HL-60/S4 treated with retinoic acid at 250 ng/mL for 4 days and 3 days (cell line): Measurements from ENCODE around the gene SLC25A25.
"Not testable (repeated sequence)": the region's sequence is repeated elsewhere in the genome, so short reads cannot be mapped to it uniquely, and the experiment has no call there.

Experiments used
- in situ Hi-C: fragments of 300-500 bp; cut with MboI; formaldehyde crosslinking; loops from 2 replicates; pipeline ENCODE4 v1.7.0; 2022; ENCODE audit warnings: low sequenced_read_pairs

SLC25A25 gene

DNA sequence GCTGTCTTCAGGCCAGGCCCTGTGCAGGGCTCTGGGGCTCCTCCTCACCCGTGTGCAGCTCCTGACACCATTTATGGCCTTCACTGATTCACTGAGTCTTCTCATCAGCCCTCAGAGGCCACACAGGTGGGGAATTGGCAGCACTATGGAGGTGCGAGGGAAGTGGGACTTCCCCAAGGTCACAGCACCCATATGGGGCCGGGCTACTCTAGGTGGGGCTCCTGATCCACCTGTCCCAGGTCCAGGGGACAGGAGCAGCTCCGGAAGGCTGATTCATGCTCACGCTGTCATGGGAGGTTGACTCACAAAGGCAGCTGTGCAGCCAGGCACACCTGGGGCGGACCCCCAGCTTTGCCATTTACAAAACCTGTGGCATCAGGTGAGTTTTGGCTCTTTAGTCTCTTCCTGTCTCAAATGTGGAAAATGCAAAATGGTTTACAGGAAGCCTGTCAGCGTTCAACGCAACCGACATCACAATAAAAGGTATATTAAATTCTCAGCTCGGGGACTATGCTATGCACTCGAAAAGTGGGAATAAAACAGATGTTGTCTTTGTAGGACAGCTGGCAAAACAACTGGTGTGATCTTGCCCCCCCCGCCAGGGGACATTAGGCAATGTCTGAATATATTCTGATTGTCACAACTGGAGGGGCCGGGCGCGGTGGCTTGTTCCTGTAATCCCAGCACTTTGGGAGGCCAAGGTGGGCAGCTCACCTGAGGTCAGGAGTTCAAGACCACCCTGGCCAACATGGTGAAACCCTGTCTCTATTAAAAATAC lies 15.9 kb upstream of the SLC25A25 start:
- in situ Hi-C loops = no loop called here

DNA sequence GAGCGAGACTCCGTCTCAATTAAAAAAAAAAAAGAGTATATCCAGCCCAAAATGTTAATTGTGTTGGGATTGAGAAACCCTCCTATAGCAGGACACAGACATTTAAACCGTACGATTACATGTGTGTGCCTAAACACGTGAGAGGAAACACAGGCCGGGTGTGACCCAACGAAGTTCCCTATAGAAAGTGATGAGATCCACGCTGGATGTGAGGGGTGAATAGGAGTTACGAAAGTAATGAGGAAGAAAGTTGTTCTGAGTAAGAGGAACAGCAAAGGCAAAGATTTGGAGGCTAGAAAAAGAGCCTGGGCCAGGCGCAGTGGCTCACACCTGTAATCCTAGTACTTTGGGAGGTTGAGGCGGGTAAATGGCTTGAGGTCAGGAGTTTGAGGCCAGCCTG lies 14.5 kb upstream of the SLC25A25 start:
- in situ Hi-C loops = no loop called here

DNA sequence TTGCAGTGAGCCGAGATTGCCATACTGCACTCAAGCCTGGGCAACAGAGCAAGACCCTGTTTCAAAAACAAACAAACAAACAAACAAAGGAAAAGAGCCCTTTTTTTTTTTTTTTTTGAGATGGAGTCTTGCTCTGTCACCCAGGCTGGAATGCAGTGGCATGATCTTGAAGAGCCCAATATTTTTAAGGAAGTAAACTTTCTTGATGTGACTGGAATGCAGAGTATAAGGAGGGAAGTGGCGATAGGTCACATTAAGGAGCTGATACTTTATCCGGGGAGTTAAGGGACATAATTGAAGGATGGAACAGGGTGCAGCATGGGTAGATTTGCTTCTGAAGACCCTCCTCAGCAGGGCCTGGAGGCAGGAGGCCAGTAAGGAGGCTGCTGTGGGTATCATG lies 13.9 kb upstream of the SLC25A25 start:
- in situ Hi-C loops = no loop called here

DNA sequence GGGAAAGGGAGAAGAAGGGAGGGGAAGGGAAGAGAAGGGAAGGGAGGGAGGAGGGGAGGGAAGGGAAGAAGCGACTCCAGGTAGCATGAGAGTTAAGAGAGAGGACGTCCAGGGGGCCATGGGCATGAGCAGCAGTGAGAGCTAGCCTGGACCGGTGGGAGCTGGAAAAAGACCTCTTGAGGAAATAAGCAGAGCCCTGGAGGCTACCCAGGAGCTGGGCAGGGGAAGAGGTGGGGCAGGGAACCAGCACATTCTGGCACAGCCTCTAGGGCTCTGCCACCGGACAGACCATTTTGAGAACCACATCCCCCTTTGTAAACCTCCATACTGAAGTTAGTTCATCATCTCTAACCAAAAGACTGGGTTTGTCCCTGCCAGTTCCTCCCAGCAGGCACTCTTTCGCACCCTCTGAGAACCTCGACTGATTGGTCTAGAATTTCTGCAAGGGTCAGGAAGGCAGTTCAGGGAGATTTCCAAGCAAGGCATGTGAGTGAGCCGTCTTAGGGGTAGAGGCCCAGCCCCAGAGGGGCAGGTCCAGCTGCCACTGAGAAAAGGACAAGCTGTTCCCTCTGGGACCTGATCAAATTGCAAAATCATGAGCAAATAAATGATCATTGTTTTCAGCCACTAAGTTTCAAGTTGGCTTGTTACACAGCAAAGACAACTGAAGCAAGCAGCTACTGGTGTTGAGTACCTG lies 12.5 kb upstream of the SLC25A25 start:
- in situ Hi-C loops = no loop called here

DNA sequence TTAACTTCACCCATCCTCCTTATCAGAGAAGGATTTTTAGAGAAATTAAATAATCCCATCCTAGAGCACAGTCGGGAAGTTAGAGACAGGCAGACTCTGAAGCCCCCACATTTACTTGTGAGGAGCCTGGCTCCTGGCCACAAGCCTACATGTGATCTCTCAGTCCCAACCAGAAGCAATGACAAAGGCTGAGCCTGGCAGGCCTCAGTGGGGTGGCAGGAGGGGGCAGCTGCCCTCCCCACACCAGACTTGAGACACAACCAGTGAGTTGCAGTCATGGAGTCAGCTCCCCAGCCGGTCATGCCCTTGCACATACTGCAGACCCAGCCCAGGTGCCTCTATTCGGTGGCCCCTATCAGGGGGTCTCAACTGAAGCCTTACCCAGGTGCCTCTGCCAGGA lies 11.9 kb upstream of the SLC25A25 start:
- in situ Hi-C loops = no loop called here

DNA sequence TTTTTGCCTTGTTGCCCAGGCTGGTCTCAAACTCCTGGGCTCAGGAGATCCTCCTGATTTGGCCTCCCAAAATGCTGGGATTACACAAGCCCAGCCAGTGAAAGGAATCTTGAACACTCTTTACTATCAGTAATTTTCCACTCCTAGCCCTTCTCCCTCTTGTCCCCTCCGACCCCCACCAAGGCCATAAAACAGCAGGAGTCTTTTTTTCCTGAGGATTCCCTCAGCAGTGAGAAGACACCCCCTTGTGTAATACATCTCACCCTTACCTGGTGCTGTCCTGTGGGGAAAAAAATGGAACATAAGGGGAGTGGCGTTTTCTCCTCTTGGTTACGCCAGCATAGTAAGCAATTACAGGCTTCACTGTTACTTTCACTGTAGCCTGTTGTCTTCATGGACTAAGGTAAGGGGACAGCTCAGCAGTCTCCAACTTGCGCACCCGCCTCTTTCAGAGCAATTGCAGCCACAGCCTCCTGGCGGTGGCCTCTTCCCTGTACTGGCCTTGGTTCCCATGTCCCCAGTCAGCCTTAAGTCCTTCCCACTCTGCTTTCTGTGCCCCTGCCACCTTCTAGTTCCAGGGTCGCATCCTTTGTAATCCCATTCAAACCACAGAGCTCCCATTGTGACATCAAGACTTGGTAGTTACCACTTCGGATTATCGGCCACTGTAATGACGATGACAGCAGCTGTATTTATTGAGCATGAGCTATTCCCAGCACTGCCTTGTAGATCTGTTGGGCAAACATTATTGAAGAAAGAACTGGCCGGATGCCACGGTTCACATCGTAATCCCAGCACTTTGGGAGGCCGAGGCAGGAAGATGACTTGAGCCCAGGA lies 10.9 kb upstream of the SLC25A25 start:
- in situ Hi-C loops = no loop called here

DNA sequence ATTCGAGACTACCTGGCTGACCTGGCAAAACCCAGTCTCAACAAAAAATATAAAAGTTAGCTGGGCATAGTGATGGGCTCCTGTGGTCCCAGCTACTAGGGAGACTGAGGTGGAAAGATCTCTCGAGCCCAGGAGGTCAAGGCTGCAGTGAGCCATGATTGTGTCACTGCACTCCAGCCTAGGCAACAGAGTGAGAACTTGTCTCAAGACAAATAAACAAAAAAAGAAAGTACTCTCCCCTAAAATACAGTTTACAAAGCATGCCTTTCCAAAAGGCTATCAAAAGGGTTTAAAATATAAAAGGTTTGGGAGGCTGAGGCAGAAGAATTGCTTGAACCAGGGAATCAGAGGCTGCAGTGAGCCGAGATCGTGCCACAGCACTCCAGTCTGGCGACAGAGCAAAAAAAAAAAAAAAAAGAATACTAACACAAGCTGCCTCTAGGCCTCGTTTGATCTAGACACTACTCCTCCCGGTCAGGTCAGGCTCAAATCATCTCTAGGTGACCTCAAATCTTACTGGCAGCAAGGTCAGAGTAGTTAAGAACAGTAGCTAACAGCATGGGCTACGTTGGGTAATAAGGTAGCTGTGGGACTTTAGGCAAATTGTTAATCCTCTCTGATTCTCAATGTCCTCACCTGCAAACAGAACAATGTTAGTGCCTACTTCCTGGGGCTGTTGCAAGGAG lies 10.2 kb upstream of the SLC25A25 start:
- in situ Hi-C loops = no loop called here

DNA sequence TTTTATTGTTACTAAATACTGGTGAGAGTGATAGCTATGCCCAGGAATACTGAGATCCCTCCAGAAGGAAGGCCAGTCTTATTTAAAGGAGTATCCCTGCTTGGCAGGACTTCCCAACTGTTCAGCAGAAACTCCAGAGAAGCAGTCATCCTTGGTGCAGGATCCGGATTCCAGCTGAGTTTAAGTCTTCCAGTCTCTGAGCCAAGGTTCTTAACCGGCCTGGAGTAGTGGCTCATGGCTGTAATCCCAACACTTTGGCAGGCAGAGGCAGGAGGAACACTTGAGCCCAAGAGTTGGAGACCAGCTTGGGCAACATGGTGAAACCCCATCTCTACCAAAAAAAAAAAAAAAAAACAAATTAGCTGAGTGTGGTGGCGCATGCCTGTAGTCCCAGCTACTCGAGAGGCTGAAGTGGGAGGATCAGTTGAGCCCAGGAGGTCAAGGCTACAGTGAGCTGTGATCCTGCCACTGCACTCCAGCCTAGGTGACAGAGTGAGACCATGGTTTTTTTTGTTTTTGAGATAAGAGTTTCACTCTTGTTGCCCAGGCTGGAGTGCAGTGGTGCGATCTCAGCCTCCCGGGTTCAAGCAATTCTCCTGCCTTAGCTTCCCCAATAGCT lies 8.6 kb upstream of the SLC25A25 start:
- in situ Hi-C loops = no loop called here

DNA sequence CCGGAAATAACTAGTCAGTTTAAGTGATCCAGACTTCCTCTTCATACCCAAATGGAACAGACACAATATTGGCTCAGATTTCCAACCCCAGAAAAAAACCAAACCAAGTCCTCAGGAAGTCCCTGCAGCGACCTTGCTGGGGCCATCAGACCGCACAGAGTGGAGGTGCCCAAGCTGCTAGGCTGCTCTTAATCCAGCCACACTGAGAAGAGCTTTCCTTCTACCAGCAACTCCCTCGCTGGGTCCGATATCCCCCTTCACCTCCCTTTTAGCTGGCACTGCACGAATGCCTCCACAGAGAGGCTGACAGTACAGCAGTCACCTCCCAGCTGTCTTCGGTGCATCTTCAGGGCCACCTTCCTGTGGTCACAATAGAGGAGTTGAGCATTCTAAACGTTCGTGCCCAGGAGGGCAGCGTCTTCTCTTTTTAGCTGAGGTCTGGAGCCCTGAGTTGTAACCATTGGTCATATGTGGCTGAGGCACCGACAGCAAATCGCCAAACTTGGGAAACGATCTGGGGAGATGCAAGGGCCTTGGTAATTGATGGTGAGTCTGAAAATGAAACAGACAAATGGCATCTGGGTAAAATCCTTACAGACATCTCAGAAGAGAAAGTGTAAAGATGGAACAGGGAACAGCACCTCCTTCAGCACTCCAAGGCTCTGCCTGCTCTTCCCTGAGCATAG lies 6.6 kb upstream of the SLC25A25 start:
- in situ Hi-C loops = no loop called here

DNA sequence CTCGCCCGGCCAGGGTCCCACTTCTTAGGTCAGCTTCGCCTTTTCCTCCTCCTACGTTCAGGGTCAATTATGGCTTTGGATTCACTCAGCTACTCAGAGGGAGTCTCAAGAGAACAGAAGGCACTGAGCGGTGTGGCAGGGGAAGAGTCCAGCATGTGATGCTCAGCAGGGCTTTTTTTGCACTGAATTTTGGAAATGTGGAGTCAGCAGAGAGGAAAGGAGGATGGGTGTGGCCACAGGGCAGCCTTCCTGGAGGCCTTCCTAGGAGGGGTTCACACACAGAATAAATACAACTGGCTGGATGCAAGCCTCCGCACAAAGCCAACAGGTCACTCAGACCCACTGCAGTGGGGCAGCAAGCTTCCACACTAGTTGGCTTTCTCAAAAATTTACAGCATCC lies 5.8 kb upstream of the SLC25A25 start:
- in situ Hi-C loops = no loop called here

DNA sequence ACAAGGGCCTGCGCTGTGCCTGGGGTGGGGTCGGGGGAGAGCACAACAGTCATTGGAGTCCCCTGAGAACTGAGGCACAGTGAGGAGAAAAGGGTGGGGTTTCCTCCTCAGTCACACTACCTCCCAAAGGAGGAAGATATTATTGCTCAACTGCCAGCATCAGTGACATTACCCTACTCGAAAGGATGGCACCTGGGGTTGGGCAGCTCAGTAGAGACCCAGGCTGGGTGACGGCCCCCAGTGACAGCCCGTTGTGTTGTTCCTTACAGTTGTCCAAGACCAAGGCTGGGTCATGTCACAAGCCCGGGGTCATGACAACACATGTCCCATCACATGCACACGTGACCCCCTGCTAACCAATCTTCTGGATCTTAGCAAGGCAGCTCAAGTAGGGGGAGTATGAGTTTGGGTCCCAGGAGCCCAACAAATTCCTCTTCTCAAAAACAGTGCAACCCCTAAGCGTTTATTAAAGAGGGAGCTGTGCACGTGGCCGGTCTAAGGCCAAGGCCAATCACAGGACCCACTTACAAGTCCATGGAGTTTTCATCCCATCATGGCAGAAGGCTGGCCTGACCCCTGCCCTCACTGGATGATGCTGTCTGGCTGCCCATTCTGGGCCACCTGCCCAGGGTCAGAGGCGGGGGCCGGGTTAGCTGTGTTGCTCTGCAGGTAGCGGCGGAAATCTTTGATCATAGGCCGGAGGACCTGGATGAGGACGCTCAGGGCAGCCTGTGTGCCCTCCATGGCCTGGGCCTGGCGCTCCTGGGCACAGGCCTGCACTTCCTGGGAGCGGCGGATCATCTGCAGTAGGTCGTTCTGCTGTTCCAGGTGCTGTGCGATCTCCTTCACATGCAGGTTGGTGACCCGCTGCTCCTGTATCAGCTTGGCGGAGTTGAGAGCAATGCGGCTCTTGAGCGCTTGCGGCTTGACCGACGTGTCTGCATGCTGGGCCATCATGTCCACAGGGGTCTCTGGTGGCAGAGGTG lies 4.9 kb upstream of the SLC25A25 start:
- in situ Hi-C loops = no loop called here

DNA sequence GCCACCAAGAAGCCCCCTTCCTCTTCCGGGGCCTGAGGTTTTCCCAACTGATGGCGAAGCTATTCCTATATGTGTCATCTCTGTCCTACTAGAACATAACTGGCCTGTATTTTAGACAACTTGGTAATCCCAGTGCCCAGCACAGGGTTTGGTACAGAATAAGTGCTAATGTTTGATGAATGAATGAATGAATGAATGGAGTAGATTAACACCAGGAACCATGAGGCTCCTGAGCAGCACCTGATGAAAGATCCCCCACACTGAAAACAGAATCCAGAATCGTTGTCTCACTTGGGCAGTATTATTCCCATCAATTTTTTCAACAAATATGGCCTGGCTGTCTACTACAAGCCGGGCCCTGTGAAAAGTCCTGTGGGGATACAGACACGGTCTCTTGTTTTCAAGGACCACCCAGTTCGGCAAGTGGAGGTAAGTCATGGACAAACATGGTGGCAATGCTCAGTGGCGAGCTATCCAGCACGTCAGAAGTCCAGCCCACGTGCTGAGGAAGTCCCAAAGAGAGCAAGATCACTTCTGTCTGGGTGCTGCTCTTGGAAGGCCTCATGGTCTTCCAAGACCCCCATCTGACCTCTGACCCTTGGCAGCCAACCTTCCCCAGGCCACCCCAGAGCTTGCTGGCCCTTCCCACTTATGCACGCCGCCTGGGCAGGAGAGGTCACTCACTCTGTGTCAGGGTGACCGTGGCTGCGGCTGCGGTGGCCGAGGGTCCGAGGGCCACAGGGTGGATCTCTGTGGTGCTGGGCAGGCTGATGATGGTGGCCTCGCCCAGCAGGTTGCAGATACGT lies 1.9 kb upstream of the SLC25A25 start:
- in situ Hi-C loops = no loop called here

DNA sequence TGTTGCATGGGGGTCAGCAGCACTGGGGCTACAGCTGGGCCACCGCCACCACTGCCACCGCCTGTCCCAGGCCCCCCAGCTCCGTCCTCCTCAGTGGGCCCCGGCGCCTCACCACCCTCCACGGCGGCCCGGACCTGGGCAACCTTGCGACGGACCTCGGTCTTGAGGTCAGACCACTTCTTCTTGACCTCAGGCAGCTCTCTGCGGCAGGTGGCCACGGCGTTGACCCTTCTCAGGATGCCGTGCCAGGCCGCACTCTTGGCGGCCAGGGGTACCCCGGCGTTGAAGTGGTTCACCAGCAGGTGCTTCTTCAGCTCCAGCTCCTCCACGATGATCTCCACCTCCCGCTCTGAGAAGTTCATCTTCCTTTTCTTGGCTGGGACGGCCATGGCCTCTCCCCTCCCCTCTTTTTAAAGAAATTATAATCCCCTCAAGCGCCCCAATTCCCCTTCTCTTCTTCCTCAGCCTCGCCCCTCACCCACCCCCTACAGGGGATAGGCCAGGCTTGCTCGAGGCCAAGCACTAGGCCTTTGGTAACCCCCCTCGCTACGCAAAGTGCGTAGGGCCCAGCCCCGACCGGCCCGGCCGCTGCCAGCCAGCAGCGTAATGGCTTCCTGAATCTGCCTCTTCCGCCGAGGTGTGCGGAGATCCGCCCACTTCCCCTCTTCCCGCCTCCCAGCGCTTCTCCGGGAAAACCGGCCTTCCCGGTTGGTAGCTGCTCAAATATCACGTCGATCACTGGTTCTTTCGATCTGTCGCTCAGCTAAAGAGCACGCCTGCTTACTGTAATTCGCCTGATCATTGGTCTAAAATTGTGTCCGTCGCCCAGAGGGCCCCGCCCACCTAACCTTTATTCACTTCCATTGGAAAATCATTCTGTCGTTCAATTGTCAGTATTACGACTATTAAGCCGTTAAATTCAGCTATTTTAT lies 1.1 kb upstream of the SLC25A25 start, which contains the start of gene NAIF1:
TSS of gene NAIF1 (minus strand) at position 608 of the 932 bp plus-strand sequence. CDS start at position 389, 219 bp downstream.
- in situ Hi-C loops = no loop called here

DNA sequence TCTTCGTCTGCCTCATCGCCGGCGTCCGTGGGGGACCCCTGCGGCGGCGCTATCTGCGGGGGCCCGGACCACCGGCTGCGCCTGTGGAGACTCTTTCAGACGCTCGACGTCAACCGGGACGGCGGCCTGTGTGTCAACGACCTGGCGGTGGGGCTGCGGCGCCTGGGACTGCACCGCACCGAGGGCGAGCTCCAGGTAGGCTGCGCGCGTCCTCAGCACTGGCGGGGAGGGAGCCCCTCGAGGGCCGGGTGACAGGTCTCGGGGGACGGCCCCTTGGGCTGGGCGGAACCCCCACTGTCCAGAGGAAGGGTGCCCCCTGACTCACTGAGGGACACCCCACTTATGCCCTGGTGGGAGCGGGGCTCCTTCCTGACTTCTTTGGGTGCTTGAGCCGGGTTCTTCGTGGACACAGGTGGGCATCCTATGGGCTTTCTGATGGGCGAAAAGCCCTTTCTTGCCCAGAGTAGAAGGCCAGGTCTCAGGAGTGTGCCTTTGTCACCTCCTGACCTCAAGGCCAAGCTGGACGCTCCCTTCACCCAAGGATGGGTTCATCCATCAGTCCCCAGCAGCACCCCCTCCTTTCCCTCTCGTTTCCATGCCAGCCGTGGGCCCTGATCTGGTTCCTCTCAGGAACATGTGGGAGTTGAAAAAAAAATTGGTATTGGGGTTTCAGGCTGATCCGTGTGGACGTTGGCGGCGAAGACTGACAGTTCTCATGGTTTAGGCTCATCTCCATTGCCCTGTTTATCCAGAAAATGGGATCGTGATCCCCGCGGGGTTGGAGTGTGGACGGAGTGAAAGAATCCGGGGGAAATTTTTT lies 564 bp downstream of the SLC25A25 start:
- in situ Hi-C loops = no loop called here

DNA sequence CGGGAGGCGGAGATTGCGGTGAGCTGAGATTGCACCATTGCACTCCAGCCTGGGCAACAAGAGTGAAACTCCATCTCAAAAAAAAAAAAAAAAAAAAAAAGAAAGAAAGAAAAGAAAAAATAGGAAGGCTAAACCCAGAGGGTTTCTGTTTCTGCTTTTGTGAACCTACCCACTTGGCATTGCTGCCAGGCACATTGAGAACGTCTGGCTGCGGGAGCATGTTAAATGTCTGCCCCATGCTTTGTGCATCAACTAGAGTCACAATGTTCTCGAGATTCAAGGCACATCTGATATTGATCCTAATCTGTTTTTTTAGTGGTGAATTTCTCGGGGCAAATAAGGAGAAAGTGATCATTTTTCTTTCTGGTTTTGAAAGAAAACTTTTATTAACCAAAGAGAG lies 2.8 kb downstream of the SLC25A25 start:
- in situ Hi-C loops = no loop called here

DNA sequence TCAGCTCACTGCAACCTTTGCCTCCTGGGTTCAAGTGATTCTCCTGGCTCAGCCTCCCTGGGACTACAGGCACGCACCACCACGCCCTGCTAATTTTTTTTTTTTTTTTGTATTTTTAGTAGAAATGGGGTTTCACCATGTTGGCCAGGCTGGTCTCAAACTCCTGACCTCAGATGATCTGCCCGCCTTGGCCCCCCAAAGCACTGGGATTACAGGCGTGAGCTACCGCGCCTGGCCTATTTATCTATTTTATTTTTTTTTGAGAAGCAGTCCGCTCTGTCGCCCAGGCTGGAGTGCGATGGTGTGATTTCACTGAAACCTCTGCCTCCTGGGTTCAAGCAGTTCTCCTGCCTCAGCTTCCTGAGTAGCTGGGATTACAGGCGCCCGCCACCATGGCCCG lies 3.4 kb downstream of the SLC25A25 start:
- in situ Hi-C loops = not testable (repeated sequence)
